ENCODE data around the gene CACFD1. TPM values are rescaled to one million over a fixed set of nuclear protein-coding genes. Genes with fewer than 3 reads are reported as not detected.

CACFD1 gene
- total and polyA plus RNA-seq, 2 donors (not counting 1 experiment from before 2014, with no cell fraction given): 27.4 to 31.1 TPM

DNA sequence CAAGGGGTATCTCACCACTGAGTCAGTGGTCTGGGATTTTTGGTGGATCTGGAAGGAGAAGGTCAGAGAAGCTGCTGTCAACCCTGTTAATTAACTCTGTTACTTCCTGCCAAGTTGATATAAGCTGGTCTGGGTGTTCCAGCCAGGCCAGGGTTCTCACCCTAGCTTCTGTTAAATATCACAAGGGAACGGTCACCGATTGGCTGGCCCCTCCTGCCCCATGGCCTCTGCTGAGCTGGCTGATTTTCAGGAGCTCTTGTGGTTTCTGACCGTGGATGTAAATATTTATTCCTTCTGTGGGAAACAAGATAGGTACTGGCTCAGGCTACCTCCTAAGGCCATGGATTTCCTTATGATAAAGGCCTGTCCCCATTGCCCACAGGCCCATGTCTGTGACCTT, 36.6 kb upstream of the CACFD1 start:
- no peak for ATAC-seq (ENCODE audit: low read depth)
- H3K27me3 Mint-ChIP-seq: peaks cover 14% of the 10 kb centered on the region
- H2AFZ ChIP-seq (ENCODE audit: insufficient read depth, low read depth, low read length, poor library complexity, severe bottlenecking): no peak overlapping the region
- no peak overlapping the region for H3K4me3 ChIP-seq (ENCODE audit: control extremely low read depth in 1 of 5, extremely low read depth in 1 of 5, insufficient read depth in 1 of 5, low read depth in 2 of 5, low read length in 4 of 5)
- H3K9me3 Mint-ChIP-seq (ENCODE audit: insufficient read depth): peaks cover 4% of the 10 kb centered on the region
- peaks cover 36% of the 10 kb centered on the region for H3K4me1 Mint-ChIP-seq
- H3K4me1 ChIP-seq (ENCODE audit: control insufficient read depth in 2 of 2, insufficient read depth in 2 of 2, low read length in 2 of 2): peaks cover 25 to 42% of the 10 kb centered on the region in 2 donors
- H4K20me1 ChIP-seq (ENCODE audit: control insufficient read depth, insufficient read depth, low read length, poor library complexity, severe bottlenecking): no peaks in the 10 kb centered on the region
- no peak overlapping the region for H3K27ac Mint-ChIP-seq
- H3K4me3 Mint-ChIP-seq: no peak overlapping the region
- intact Hi-C loops (cut with micrococcal nuclease): no loop called here
- peaks cover 0 to 19% (median 5%) of the 10 kb centered on the region in 4 experiments for H3K27me3 ChIP-seq (replicated peaks in 1 of 4; ENCODE audit: control extremely low read depth in 1 of 4, control insufficient read depth in 3 of 4, insufficient read depth in 4 of 4, low read length in 3 of 4)
- H3K27ac ChIP-seq (ENCODE audit: low read length in 2 of 2): no peak overlapping the region
- no peak for DNase-seq
- no peak overlapping the region for H3K9ac ChIP-seq (ENCODE audit: low read length)
- H3K36me3 ChIP-seq (replicated peaks in 1 of 2; ENCODE audit: control extremely low read depth in 1 of 2, control insufficient read depth in 1 of 2, extremely low read depth in 1 of 2, insufficient read depth in 2 of 2, low read length in 1 of 2): no peaks in the 10 kb centered on the region
- H3K4me2 ChIP-seq (replicated peaks; ENCODE audit: low read depth, low read length, poor library complexity, severe bottlenecking): no peak overlapping the region
- CTCF ChIA-PET: interaction anchor here (1.0 kb wide), 1 partner anchor 24 kb away, joined by 3 read pairs; no protein-coding TSS in a partner anchor
- H3K79me2 ChIP-seq (ENCODE audit: control insufficient read depth, insufficient read depth, low read length): no peaks in the 10 kb centered on the region
- POLR2A ChIA-PET: no interaction called here
- H3K9me3 ChIP-seq (ENCODE audit: control extremely low read depth in 1 of 3, control insufficient read depth in 2 of 3, insufficient read depth in 1 of 3, low read length in 2 of 3): peaks cover 0 to 7% (median 0%) of the 10 kb centered on the region in 3 donors
- no peak for TF ChIP-seq EZH2 (IDR thresholded peaks at IDR 0.05; ENCODE audit: borderline replicate concordance, insufficient read depth, low read depth, low read length, poor library complexity, severe bottlenecking)
- TF ChIP-seq, protein P1, sequence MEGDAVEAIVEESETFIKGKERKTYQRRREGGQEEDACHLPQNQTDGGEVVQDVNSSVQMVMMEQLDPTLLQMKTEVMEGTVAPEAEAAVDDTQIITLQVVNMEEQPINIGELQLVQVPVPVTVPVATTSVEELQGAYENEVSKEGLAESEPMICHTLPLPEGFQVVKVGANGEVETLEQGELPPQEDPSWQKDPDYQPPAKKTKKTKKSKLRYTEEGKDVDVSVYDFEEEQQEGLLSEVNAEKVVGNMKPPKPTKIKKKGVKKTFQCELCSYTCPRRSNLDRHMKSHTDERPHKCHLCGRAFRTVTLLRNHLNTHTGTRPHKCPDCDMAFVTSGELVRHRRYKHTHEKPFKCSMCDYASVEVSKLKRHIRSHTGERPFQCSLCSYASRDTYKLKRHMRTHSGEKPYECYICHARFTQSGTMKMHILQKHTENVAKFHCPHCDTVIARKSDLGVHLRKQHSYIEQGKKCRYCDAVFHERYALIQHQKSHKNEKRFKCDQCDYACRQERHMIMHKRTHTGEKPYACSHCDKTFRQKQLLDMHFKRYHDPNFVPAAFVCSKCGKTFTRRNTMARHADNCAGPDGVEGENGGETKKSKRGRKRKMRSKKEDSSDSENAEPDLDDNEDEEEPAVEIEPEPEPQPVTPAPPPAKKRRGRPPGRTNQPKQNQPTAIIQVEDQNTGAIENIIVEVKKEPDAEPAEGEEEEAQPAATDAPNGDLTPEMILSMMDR (IDR thresholded peaks at IDR 0.05): no peak
- 75% methylated on average over 3 of the region's 3 CpGs for WGBS (ENCODE audit: insufficient coverage)

DNA sequence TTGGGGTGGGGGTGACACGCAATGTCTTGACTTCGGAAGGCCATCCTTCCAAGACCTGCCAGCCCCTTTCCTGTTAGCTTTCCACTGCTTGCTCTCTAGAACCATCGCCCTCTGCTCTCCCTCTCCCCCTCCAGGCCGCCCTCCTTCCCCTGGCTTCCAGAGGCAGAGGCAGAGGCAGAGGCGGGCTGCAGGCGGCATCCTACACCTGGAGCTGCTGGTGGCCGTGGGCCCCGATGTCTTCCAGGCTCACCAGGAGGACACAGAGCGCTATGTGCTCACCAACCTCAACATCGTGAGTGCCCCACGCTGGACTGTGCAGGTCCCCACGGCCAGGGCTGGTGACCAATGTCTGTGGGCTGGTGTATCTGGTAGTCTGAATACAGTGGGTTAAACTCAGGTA, 35.6 kb upstream of the CACFD1 start:
- CTCF ChIA-PET: no interaction called here
- H3K27ac Mint-ChIP-seq: no peak overlapping the region
- no peaks in the 10 kb centered on the region for H3K36me3 ChIP-seq (replicated peaks in 1 of 2; ENCODE audit: control extremely low read depth in 1 of 2, control insufficient read depth in 1 of 2, extremely low read depth in 1 of 2, insufficient read depth in 2 of 2, low read length in 1 of 2)
- no peak overlapping the region for H3K4me3 Mint-ChIP-seq
- H3K9me3 Mint-ChIP-seq (ENCODE audit: insufficient read depth): peaks cover 2% of the 10 kb centered on the region
- WGBS (ENCODE audit: insufficient coverage): 100% methylated on average over 4 of the region's 12 CpGs
- H3K27ac ChIP-seq (ENCODE audit: low read length in 2 of 2): no peak overlapping the region
- peaks cover 14% of the 10 kb centered on the region for H3K27me3 Mint-ChIP-seq
- POLR2A ChIA-PET: no interaction called here
- peaks cover 25 to 37% of the 10 kb centered on the region in 2 donors for H3K4me1 ChIP-seq (ENCODE audit: control insufficient read depth in 2 of 2, insufficient read depth in 2 of 2, low read length in 2 of 2)
- H4K20me1 ChIP-seq (ENCODE audit: control insufficient read depth, insufficient read depth, low read length, poor library complexity, severe bottlenecking): no peaks in the 10 kb centered on the region
- H2AFZ ChIP-seq (ENCODE audit: insufficient read depth, low read depth, low read length, poor library complexity, severe bottlenecking): no peak overlapping the region
- no peak for ATAC-seq (ENCODE audit: low read depth)
- H3K9me3 ChIP-seq (ENCODE audit: control extremely low read depth in 1 of 3, control insufficient read depth in 2 of 3, insufficient read depth in 1 of 3, low read length in 2 of 3): peaks cover 0 to 7% (median 0%) of the 10 kb centered on the region in 3 donors
- H3K4me3 ChIP-seq (ENCODE audit: control extremely low read depth in 1 of 5, extremely low read depth in 1 of 5, insufficient read depth in 1 of 5, low read depth in 2 of 5, low read length in 4 of 5): no peak overlapping the region
- H3K4me2 ChIP-seq (replicated peaks; ENCODE audit: low read depth, low read length, poor library complexity, severe bottlenecking): no peak overlapping the region
- intact Hi-C loops (cut with micrococcal nuclease): no loop called here
- TF ChIP-seq, protein P1 (IDR thresholded peaks at IDR 0.05): no peak
- TF ChIP-seq EZH2 (IDR thresholded peaks at IDR 0.05; ENCODE audit: borderline replicate concordance, insufficient read depth, low read depth, low read length, poor library complexity, severe bottlenecking): no peak
- H3K4me1 Mint-ChIP-seq: peaks cover 28% of the 10 kb centered on the region
- no peak overlapping the region for H3K9ac ChIP-seq (ENCODE audit: low read length)
- no peaks in the 10 kb centered on the region for H3K79me2 ChIP-seq (ENCODE audit: control insufficient read depth, insufficient read depth, low read length)
- DNase-seq: no peak
- H3K27me3 ChIP-seq (replicated peaks in 1 of 4; ENCODE audit: control extremely low read depth in 1 of 4, control insufficient read depth in 3 of 4, insufficient read depth in 4 of 4, low read length in 3 of 4): peaks cover 0 to 21% (median 5%) of the 10 kb centered on the region in 4 experiments
